OCI-LY7 (cell line): ENCODE data around the gene CTBP2.

Experiments used
- EZH2phosphoT487 ChIP-seq: fragments of 200-600 bp; sonication (generic); IDR thresholded peaks from 2 replicates; pipeline ENCODE4 v1.6.1; 2018; ENCODE audit warnings: low read depth, borderline replicate concordance, mild to moderate bottlenecking, mixed run types, antibody characterized with exemption, low read length, moderate library complexity, mixed read lengths
- TF ChIP-seq, protein P1 (sequence below): fragments of 200-600 bp; sonication (generic); conservative IDR thresholded peaks from 2 replicates; pipeline ENCODE4 v1.5.1; 2014; ENCODE audit warnings: mild to moderate bottlenecking, antibody characterized with exemption, low read length, moderate library complexity, mixed read lengths

DNA sequence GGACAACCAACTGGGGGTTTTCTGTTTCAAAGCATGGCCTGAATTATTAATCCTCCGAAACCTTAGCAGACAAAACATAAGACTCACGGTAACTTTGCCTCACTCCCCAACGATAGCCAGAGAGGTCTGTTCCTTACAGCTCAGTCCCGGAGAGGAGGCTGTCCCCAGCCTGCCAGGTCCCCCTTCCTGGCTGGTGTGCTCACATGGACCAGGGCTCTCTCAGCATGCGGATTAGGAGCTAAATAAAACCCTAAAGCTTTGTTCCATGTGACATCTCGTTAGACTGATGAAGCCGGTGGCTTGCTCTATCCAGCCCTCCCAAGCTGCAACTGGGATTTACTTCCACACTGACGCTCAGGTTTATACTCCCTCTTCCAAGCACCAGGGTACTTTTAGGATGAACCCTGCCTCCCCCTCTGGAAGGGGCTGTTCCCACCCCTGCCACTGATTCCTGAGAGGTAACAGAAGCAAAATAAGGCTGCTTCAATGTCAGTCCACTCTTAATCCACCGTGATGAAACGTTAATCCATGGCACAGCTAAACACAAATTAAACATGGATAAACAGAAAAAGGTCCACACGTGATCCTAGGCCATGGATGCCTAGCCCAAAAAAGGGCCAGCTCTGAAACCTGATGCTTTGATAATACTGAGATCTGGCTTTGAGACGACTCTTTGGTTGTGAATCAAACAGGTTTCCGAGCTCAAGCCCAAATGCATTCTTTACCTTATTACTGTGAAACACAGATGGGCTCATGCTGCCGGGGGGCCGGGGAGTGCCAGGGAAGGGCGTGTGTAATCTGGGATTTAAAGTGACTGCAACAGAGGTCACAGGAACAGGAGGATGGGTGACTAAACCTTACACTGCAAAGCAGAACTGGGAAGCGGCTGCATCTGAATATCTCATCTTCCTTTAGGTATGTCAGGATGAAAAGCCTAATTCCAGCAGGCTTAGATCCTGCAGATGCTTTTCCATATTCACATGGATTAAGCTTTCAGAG is 132.2 kb downstream of the CTBP2 start:
- TF ChIP-seq, protein P1, sequence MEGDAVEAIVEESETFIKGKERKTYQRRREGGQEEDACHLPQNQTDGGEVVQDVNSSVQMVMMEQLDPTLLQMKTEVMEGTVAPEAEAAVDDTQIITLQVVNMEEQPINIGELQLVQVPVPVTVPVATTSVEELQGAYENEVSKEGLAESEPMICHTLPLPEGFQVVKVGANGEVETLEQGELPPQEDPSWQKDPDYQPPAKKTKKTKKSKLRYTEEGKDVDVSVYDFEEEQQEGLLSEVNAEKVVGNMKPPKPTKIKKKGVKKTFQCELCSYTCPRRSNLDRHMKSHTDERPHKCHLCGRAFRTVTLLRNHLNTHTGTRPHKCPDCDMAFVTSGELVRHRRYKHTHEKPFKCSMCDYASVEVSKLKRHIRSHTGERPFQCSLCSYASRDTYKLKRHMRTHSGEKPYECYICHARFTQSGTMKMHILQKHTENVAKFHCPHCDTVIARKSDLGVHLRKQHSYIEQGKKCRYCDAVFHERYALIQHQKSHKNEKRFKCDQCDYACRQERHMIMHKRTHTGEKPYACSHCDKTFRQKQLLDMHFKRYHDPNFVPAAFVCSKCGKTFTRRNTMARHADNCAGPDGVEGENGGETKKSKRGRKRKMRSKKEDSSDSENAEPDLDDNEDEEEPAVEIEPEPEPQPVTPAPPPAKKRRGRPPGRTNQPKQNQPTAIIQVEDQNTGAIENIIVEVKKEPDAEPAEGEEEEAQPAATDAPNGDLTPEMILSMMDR, result no peak
- no peak for TF ChIP-seq EZH2phosphoT487
